Mucosa of rectum (tissue), 2 donors: ENCODE results near the gene NBEA.

ENCODE experiments used
- H3K27ac ChIP-seq, 2 donors: one replicate each; pipeline ENCODE4 v1.7.0; 2013; ENCODE audit warnings: inconsistent platforms in 2 of 2, low read depth in 2 of 2, low read length in 2 of 2
- H3K27me3 ChIP-seq, 2 donors: one replicate each; pipeline ENCODE4 v1.7.0; 2013; ENCODE audit warnings: low read length in 2 of 2; ENCODE audit not compliant: control insufficient read depth in 2 of 2, insufficient read depth in 2 of 2
- H3K36me3 ChIP-seq, 2 donors: one replicate each; pipeline ENCODE4 v1.7.0; 2013; ENCODE audit warnings: low read length in 2 of 2; ENCODE audit not compliant: control insufficient read depth in 2 of 2, insufficient read depth in 2 of 2
- H3K4me1 ChIP-seq, 2 donors: one replicate each; pipeline ENCODE4 v1.7.0; 2013; ENCODE audit warnings: low read length in 2 of 2, mild to moderate bottlenecking in 1 of 2; ENCODE audit not compliant: control insufficient read depth in 2 of 2, insufficient read depth in 2 of 2
- H3K4me3 ChIP-seq, 2 donors: one replicate each; pipeline ENCODE4 v1.7.0; 2013; ENCODE audit warnings: low read length in 2 of 2
- H3K9ac ChIP-seq, 2 donors: one replicate each; pipeline ENCODE4 v1.7.0; 2013; ENCODE audit warnings: low read length in 2 of 2, low read depth in 1 of 2, mild to moderate bottlenecking in 1 of 2
- H3K9me3 ChIP-seq, 2 donors: one replicate each; pipeline ENCODE4 v1.7.0; 2013; ENCODE audit warnings: low read length in 2 of 2; ENCODE audit not compliant: control insufficient read depth in 2 of 2
- donor health status: healthy.
- donor health status: Normal muscosa, but diverticular disease.

Gene NBEA

GRCh38 chr13:35566340-35566739 lies 624.3 kb downstream of the NBEA start:
- no peak overlapping the region for H3K27ac ChIP-seq
- no peak overlapping the region for H3K4me3 ChIP-seq
- no peaks in the 10 kb centered on the region for H3K36me3 ChIP-seq
- no peaks in the 10 kb centered on the region for H3K9me3 ChIP-seq
- H3K27me3 ChIP-seq = no peaks in the 10 kb centered on the region
- no peak overlapping the region for H3K9ac ChIP-seq
- no peaks in the 10 kb centered on the region for H3K4me1 ChIP-seq

DNA sequence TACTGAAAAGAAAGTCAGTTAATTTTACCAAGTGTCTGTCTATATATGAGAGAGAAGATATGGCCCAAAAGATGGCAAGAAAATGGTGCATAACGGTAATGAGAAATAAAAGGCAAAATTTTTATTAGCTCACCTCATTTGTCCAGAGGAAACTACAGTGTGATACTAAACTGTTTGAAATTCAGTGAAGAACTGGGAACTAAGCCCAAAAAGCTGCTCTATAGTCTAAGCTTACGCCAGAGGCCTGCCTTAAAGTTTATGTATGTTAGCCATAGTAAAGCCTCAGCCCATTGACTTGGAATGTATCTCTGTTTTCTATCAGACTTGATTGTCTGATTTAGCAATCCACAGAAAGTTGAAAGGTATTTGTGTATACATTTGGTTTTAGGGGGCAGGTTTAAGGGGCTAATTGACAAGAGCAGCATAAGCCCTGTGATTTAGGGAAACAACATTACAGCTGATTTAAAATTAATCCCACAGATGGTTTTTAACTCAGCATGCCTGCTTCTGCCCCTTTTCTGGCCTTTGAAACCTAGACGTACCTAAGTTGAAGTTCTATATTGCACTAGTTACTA lies 625.4 kb downstream of the NBEA start:
- no peak overlapping the region for H3K27ac ChIP-seq
- no peaks in the 10 kb centered on the region for H3K27me3 ChIP-seq
- H3K9me3 ChIP-seq = no peaks in the 10 kb centered on the region
- H3K4me3 ChIP-seq = no peak overlapping the region
- H3K9ac ChIP-seq = no peak overlapping the region
- no peaks in the 10 kb centered on the region for H3K36me3 ChIP-seq
- H3K4me1 ChIP-seq = no peaks in the 10 kb centered on the region

DNA sequence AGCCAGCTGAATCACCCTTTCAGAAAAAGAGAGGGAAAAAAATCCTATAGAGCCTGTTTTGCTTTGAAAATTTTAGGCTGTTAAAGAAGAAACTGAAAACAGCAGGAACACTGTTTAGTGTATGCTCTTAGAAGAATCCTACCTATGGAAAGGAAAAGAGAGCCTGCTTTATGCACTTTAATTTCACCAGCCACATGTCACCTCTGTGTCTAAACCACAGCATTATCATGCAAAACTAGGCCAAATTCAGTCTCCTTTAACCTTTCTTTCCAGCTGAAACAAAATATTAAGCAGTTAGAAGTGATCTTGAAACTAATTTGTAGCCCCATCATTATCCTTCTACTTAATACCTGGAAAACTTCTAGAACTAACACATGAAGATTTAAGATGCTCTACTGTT lies 631.6 kb downstream of the NBEA start:
- Histone ChIP-seq H3K27me3 (no peaks in the 10 kb centered on the region), H3K9ac (no peak overlapping the region), H3K9me3 (no peaks in the 10 kb centered on the region), H3K27ac (no peak overlapping the region), H3K4me1 (no peaks in the 10 kb centered on the region), H3K4me3 (no peak overlapping the region), H3K36me3 (no peaks in the 10 kb centered on the region)

- Histone ChIP-seq H3K4me1 (no peaks in the 10 kb centered on the region), H3K27ac (no peak overlapping the region), H3K36me3 (no peaks in the 10 kb centered on the region), H3K27me3 (no peaks in the 10 kb centered on the region), H3K9me3 (no peaks in the 10 kb centered on the region), H3K4me3 (no peak overlapping the region), H3K9ac (no peak overlapping the region)
Measured at GRCh38 chr13:35592457-35592856, 650.4 kb downstream of the NBEA start.

DNA sequence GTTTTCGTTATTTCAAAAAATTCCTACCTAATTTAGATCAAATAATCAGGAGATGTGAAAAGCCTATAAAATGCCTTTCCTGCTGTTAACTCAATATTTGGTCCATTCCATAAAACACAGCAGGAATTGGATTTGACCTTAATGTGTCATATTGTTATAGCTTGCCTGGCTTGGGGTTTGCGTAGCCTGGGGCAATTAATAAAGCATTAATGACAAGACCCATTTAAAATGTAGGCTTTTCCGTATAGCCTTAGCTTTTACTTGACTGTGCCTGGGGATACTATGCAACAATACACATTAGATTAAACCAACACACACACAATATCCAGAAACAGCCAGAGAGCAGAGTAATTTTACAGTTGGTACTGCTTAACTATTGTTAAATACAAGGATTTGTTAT lies 651.6 kb downstream of the NBEA start:
- no peak overlapping the region for H3K4me3 ChIP-seq
- no peaks in the 10 kb centered on the region for H3K27me3 ChIP-seq
- H3K36me3 ChIP-seq = no peaks in the 10 kb centered on the region
- H3K9ac ChIP-seq = no peak overlapping the region
- no peaks in the 10 kb centered on the region for H3K9me3 ChIP-seq
- no peaks in the 10 kb centered on the region for H3K4me1 ChIP-seq
- no peak overlapping the region for H3K27ac ChIP-seq

DNA sequence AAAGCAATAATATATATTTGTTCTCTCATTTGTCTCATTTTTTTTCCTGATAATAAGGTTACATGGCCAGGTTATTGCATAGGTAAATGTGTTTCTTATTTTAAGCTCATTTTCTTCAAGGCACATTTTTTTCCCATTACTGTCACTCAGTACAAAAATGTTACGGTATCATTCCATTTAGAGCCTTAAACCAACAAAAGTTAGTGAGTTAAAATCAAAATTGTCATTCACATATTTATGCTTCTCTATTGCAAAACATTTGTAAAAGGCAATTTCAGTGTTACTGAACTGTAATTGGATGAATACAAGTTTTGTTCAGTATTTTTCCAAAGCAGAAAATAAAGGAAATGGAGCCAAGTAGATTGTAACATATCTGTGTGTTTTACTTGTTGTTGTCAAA lies 652.0 kb downstream of the NBEA start:
- H3K4me1 ChIP-seq = no peaks in the 10 kb centered on the region
- H3K36me3 ChIP-seq = no peaks in the 10 kb centered on the region
- H3K9me3 ChIP-seq = no peaks in the 10 kb centered on the region
- H3K27ac ChIP-seq = no peak overlapping the region
- H3K9ac ChIP-seq = no peak overlapping the region
- no peak overlapping the region for H3K4me3 ChIP-seq
- H3K27me3 ChIP-seq = no peaks in the 10 kb centered on the region

DNA sequence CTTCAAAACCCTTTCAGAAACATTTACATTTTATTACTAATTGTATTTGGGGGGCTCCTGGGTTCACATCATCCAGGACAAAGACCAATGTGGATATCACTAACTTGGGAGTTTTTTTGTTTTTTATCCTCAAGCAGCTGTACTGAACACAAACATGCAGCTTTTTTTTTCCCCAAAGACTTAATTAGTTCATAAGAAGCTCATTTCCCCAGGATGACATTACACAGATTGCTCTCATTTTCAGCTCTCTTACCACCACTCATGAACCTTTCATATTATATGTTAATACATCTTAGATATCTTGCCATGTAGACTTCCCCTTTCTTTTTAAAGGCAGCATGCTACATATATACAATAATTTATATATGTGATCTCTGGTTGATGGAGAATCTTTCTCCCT lies 653.1 kb downstream of the NBEA start:
- H3K9me3 ChIP-seq = no peaks in the 10 kb centered on the region

DNA sequence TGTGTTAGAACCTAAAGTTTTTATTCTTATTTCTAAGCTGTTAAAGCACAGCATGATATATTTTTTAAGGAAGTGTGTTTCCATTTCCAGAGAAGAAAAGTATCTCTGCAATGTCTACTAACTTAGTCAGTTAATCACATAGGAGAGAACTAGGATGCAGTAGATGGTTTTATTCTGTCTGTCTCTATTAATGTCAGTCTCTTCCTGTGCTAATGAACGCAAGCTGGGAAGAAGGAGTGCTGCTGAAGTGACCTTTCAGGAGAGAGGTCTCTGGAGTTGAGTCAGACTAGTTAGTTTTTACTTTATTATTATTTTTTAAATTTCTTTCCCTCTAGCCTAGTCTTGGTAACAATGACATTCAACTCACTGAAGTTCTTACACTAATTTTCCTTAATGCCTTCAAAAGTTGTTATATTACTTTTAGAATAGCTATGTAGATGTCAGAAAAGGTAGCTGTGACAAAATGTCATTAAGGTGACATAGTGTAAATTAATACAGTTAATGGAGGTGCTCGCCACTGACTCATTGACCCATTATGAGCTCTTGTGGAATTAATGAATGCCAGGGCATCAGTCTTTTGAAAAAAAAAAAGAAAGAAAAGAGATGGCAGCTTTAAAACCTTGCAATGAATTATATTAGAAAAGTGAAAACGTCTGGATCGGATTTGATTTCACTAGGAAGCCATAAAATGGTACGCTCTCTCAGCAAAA lies 654.4 kb downstream of the NBEA start:
- H3K27me3 ChIP-seq = no peaks in the 10 kb centered on the region
- no peak overlapping the region for H3K27ac ChIP-seq
- H3K9ac ChIP-seq = no peak overlapping the region
- no peaks in the 10 kb centered on the region for H3K36me3 ChIP-seq
- H3K4me3 ChIP-seq = no peak overlapping the region
- no peaks in the 10 kb centered on the region for H3K4me1 ChIP-seq
- no peaks in the 10 kb centered on the region for H3K9me3 ChIP-seq

More for the DNA sequence above, 653.1 kb downstream of the NBEA start:
- H3K27ac ChIP-seq = no peak overlapping the region
- H3K4me1 ChIP-seq = no peaks in the 10 kb centered on the region
- no peaks in the 10 kb centered on the region for H3K36me3 ChIP-seq
- H3K27me3 ChIP-seq = no peaks in the 10 kb centered on the region
- H3K9ac ChIP-seq = no peak overlapping the region
- no peak overlapping the region for H3K4me3 ChIP-seq

- H3K4me1 ChIP-seq = no peaks in the 10 kb centered on the region
- no peaks in the 10 kb centered on the region for H3K27me3 ChIP-seq
- H3K4me3 ChIP-seq = no peak overlapping the region
- H3K27ac ChIP-seq = no peak overlapping the region
- no peaks in the 10 kb centered on the region for H3K36me3 ChIP-seq
- H3K9ac ChIP-seq = no peak overlapping the region
- H3K9me3 ChIP-seq = no peaks in the 10 kb centered on the region
Measured at GRCh38 chr13:35597451-35597850, 655.4 kb downstream of the NBEA start.

- Histone ChIP-seq H3K27ac (no peak overlapping the region), H3K4me3 (no peak overlapping the region), H3K4me1 (no peaks in the 10 kb centered on the region), H3K9me3 (no peaks in the 10 kb centered on the region), H3K9ac (no peak overlapping the region), H3K27me3 (no peaks in the 10 kb centered on the region), H3K36me3 (no peaks in the 10 kb centered on the region)
Measured at GRCh38 chr13:35598233-35598632, 656.2 kb downstream of the NBEA start.
